Loucy (cell line): ENCODE data around the gene CRHR1.
"Not testable (repeated sequence)": the region's sequence is repeated elsewhere in the genome, so short reads cannot be mapped to it uniquely, and the experiment has no call there.

Experiments
- H2AFZ ChIP-seq: fragments of 200-600 bp; sonication (generic); 2 replicates; pipeline ENCODE4 v1.6.0; 2016; ENCODE audit warnings: antibody characterized with exemption, mild to moderate bottlenecking, low read length, moderate library complexity
- H3F3A ChIP-seq: fragments of 200-600 bp; 2 replicates; pipeline ENCODE4 v1.6.0; 2016; ENCODE audit warnings: antibody characterized with exemption, low read depth, mild to moderate bottlenecking
- H3K27me3 ChIP-seq: fragments of 200-600 bp; sonication (generic); 2 replicates; pipeline ENCODE4 v1.6.1; 2014; ENCODE audit warnings: low read length, mild to moderate bottlenecking; ENCODE audit not compliant: insufficient read depth, poor library complexity, severe bottlenecking
- H3K36me3 ChIP-seq: fragments of 200-600 bp; sonication (generic); 2 replicates; pipeline ENCODE4 v1.6.1; 2016; ENCODE audit warnings: low read length; ENCODE audit not compliant: insufficient read depth
- H3K4me1 ChIP-seq: fragments of 200-600 bp; sonication (generic); 2 replicates; pipeline ENCODE4 v1.5.1; 2014; ENCODE audit warnings: low read length, mild to moderate bottlenecking; ENCODE audit not compliant: insufficient read depth, poor library complexity, severe bottlenecking
- H3K4me2 ChIP-seq: fragments of 200-600 bp; sonication (generic); 2 replicates; pipeline ENCODE4 v1.6.0; 2014; ENCODE audit warnings: antibody characterized with exemption, low read length, low read depth, mild to moderate bottlenecking; ENCODE audit not compliant: poor library complexity, severe bottlenecking
- H3K4me3 ChIP-seq: fragments of 200-600 bp; sonication (generic); 2 replicates; pipeline ENCODE4 v1.5.1; 2014; ENCODE audit warnings: low read length, mild to moderate bottlenecking, mixed read lengths; ENCODE audit not compliant: poor library complexity, severe bottlenecking
- H3K79me2 ChIP-seq: fragments of 200-600 bp; sonication (generic); 2 replicates; pipeline ENCODE4 v1.6.1; 2014; ENCODE audit warnings: low read length; ENCODE audit not compliant: insufficient read depth
- H3K9ac ChIP-seq: fragments of 200-600 bp; sonication (generic); 2 replicates; pipeline ENCODE4 v1.6.0; 2014; ENCODE audit warnings: mild to moderate bottlenecking, low read depth, low read length, moderate library complexity; ENCODE audit not compliant: poor library complexity, severe bottlenecking
- H3K9me2 ChIP-seq: fragments of 200-600 bp; sonication (generic); replicated peaks from 2 replicates; pipeline ENCODE4 v1.6.1; 2016; ENCODE audit warnings: low read depth, low read length, mixed read lengths
- H3K9me3 ChIP-seq: fragments of 200-600 bp; sonication (generic); 2 replicates; pipeline ENCODE4 v1.6.1; 2014; ENCODE audit warnings: mild to moderate bottlenecking, antibody characterized with exemption, low read length, low read depth; ENCODE audit not compliant: insufficient read depth
- H4K20me1 ChIP-seq: fragments of 200-600 bp; sonication (generic); 2 replicates; pipeline ENCODE4 v1.6.0; 2014; ENCODE audit warnings: antibody characterized with exemption, low read length, mild to moderate bottlenecking; ENCODE audit not compliant: insufficient read depth, poor library complexity, severe bottlenecking
- CTCF ChIP-seq: fragments of 200-600 bp; sonication (generic); conservative IDR thresholded peaks from 2 replicates; pipeline ENCODE4 v1.5.1; 2014; ENCODE audit warnings: mild to moderate bottlenecking, antibody characterized with exemption, low read length
- EZH2phosphoT487 ChIP-seq: fragments of 200-600 bp; IDR thresholded peaks from 2 replicates; pipeline ENCODE4 v1.6.1; 2018; ENCODE audit warnings: antibody characterized with exemption, mild to moderate bottlenecking, moderate library complexity, borderline replicate concordance

The CRHR1 gene

DNA sequence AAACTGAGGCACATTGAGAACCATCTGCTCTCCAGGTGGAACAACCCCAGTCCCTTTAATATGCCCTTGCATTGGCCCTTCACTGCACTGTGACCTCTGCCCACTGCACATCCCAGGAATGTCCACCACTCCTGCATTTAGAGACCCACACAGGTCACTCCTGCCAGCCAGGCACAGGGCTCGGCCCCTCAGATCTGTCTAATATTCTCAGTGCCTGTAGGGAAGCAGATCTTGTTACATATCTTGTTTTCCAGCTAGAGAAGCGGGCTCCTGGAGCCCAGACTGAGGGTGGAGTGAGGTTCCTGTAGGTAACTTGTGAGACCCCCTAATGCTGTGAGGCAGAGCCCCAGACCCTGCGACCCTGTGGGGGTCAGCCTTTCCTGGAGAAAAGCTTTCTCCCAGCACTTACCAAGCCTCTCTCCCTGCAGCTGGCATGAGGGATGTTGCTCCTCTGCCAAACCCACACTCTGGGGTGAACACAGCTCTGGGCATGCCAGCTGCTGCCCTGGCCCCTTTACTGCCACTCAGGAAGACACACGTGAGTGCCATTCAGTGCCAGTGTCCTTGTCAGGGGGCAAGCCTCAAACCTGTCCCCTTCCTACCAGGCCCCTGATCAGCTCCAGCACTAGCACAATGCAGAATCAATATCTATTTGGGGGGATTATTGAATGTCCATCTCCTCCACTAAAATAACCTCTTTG is 40.3 kb upstream of the CRHR1 start:
- no peaks in the 10 kb centered on the region for H3K79me2 ChIP-seq
- H3K4me1 ChIP-seq = no peaks in the 10 kb centered on the region
- H3K4me2 ChIP-seq = no peak overlapping the region
- no peak overlapping the region for H2AFZ ChIP-seq
- no peaks in the 10 kb centered on the region for H4K20me1 ChIP-seq
- H3K9me3 ChIP-seq = no peaks in the 10 kb centered on the region
- H3F3A ChIP-seq = no peaks in the 10 kb centered on the region
- no peaks in the 10 kb centered on the region for H3K27me3 ChIP-seq
- H3K36me3 ChIP-seq = no peaks in the 10 kb centered on the region
- TF ChIP-seq EZH2phosphoT487 = no peak
- no peak overlapping the region for H3K9ac ChIP-seq
- no peaks in the 10 kb centered on the region for H3K9me2 ChIP-seq
- no peak overlapping the region for H3K4me3 ChIP-seq

DNA sequence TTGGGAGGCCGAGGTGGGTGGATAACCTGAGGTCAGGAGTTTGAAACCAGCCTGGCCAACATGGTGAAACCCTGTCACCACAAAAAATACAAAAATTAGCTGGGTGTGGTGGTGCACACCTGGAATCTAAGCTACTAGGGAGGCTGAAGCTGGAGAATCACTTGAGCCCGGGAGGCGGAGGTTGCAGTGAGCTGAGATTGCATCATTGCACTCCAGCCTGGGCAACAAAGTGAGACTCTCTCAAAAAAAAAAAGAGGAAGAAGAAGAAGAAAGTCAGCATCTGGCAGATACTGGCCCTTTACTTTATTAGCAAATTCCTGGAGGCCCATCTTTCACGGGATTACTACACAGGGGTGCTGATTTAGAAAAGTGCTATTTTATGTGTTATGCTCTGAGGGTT is 39.3 kb upstream of the CRHR1 start:
- H3F3A ChIP-seq, H3K9ac ChIP-seq, H3K9me3 ChIP-seq, H2AFZ ChIP-seq, H3K27me3 ChIP-seq, H3K4me3 ChIP-seq, H3K36me3 ChIP-seq, H3K4me1 ChIP-seq, H3K9me2 ChIP-seq, H3K4me2 ChIP-seq, H3K79me2 ChIP-seq, H4K20me1 ChIP-seq: not testable (repeated sequence)

DNA sequence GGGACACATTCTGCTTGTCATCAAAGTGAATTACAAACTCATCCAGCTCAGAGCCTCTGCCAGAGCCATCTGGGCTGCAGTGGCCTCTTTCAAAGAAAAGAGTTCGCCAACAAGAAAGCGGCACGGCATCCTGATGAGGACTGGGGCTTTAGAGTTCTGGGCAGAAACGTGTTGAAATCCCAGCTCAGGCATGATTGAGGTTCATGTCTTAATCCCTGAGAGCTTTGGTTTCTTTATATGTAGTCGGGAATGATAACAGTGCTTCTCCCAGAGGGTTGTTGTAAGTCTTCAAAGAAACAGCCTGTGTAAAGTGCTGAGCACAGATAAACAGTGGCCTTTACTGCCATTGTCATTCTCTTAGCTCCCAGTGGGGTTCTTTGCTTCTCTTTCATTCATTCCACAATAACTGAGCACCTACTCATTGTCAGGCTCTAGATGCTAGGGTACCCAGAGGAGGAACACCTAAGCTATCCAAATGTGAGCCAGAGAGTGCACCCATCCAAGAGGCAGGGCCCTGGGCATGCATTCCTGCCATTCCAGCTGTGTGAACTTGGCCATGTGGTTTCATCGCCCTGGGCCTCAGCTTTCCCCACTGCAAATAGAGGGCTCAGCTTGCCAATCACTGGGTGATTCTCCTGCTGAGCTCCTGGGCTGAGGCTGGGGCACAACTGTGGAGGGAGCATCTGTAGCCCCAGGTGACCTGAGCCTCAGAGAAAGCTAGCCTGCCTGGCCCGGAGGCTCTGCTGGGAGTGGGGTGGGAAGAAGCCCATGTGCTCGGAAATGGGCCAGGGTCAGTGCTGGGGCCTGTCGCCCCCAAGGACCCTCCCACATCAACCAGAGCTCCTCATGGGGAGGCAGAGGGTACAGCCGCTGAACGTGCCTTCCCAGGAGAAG is 38.3 kb upstream of the CRHR1 start:
- H3K79me2 ChIP-seq = no peaks in the 10 kb centered on the region
- H3K27me3 ChIP-seq = no peaks in the 10 kb centered on the region
- no peak overlapping the region for H3K4me2 ChIP-seq
- H3K9ac ChIP-seq = no peak overlapping the region
- no peak overlapping the region for H3K4me3 ChIP-seq
- no peaks in the 10 kb centered on the region for H3K9me2 ChIP-seq
- H4K20me1 ChIP-seq = no peaks in the 10 kb centered on the region
- H3K36me3 ChIP-seq = no peaks in the 10 kb centered on the region
- TF ChIP-seq EZH2phosphoT487 = no peak
- no peak for TF ChIP-seq CTCF
- no peak overlapping the region for H2AFZ ChIP-seq
- no peaks in the 10 kb centered on the region for H3K4me1 ChIP-seq
- H3F3A ChIP-seq = no peaks in the 10 kb centered on the region
- no peaks in the 10 kb centered on the region for H3K9me3 ChIP-seq

GRCh38 chr17:45747911-45748310 is 36.2 kb upstream of the CRHR1 start:
- H3K9me3 ChIP-seq = no peaks in the 10 kb centered on the region
- H4K20me1 ChIP-seq = no peaks in the 10 kb centered on the region
- no peak overlapping the region for H3K4me3 ChIP-seq
- no peak overlapping the region for H2AFZ ChIP-seq
- no peaks in the 10 kb centered on the region for H3K27me3 ChIP-seq
- no peaks in the 10 kb centered on the region for H3K4me1 ChIP-seq
- no peak overlapping the region for H3K9ac ChIP-seq
- no peaks in the 10 kb centered on the region for H3K9me2 ChIP-seq
- no peak for TF ChIP-seq EZH2phosphoT487
- no peak for TF ChIP-seq CTCF
- H3K4me2 ChIP-seq = no peak overlapping the region
- no peaks in the 10 kb centered on the region for H3K79me2 ChIP-seq
- no peaks in the 10 kb centered on the region for H3F3A ChIP-seq
- H3K36me3 ChIP-seq = no peaks in the 10 kb centered on the region
